ENCODE measurements around the gene NANOS3. TPM values are rescaled to one million over a fixed set of nuclear protein-coding genes. Genes with fewer than 3 reads are reported as not detected.

Gene NANOS3
- total and polyA plus RNA-seq, 10 of the 15 experiments (the other 5 are each of a cell fraction or from before 2014, with no cell fraction given): 0.31 to 1.7 (median 0.81) TPM

DNA sequence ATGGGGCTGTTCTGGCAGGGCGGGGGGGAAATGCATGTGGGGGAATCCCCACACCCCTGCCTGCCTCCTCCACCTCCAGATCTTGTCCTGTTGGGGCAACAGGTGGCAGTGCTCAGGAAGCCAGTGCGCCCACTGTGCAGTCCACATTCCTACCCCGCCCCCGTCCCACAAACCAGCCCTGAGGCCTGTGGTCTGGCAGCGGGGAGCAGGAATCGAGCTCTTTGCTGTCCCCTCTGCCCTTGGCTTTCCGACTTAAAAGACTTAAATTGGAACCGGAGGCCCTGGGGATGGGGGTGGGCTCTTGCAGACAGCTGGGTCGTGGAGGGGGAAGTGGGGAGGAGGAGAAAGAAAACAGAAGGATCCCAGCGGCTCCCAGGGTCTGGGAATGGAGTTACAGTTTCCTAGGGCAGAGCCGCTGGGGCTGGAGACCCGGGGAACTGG is 4.3 kb downstream of the NANOS3 start:
- RAD21 ChIA-PET (ENCODE audit: unreplicated experiment): interaction anchor here (0.8 to 4.5 kb wide), 15 partner anchors 19 to 256 kb away, joined by 3 to 40 read pairs (median 6); partner anchors contain the start of genes ASF1B, DCAF15, IL27RA and MISP3
- H2AFZ ChIP-seq (ENCODE audit: control insufficient read depth, low read depth, low read length): peak overlapping the region; percentile 45
- H3K36me3 ChIP-seq (ENCODE audit: control insufficient read depth in 2 of 2, insufficient read depth in 2 of 2, low read length in 1 of 2): no peaks in the 10 kb centered on the region
- peak overlapping the region; percentile 64 for H3K27ac ChIP-seq (ENCODE audit: control insufficient read depth, insufficient read depth)
- SMC1A ChIA-PET (ENCODE audit: uncharacterized antibody, unreplicated experiment): interaction anchor here (0.6 to 6.5 kb wide), 16 partner anchors 19 to 282 kb away, joined by 3 to 47 read pairs (median 4); partner anchors contain the start of genes ASF1B, IL27RA and MISP3
- ATAC-seq (peak; percentile 19), DNase-seq (ENCODE audit: low read depth, low spot score) (no peak), FAIRE-seq (no peak)
- H3K9ac ChIP-seq (ENCODE audit: control insufficient read depth, insufficient read depth, low read length): peak overlapping the region; percentile 14; the same call in 1 of the 2 replicates
- in situ Hi-C loops (cut with MboI): loop anchor here (5.0 to 25.0 kb wide), 2 partner anchors 191 to 456 kb away; partner anchors contain the start of gene MISP3
- H3K79me2 ChIP-seq (ENCODE audit: control insufficient read depth, insufficient read depth, low read length): no peaks in the 10 kb centered on the region
- TF ChIP-seq, protein P1, sequence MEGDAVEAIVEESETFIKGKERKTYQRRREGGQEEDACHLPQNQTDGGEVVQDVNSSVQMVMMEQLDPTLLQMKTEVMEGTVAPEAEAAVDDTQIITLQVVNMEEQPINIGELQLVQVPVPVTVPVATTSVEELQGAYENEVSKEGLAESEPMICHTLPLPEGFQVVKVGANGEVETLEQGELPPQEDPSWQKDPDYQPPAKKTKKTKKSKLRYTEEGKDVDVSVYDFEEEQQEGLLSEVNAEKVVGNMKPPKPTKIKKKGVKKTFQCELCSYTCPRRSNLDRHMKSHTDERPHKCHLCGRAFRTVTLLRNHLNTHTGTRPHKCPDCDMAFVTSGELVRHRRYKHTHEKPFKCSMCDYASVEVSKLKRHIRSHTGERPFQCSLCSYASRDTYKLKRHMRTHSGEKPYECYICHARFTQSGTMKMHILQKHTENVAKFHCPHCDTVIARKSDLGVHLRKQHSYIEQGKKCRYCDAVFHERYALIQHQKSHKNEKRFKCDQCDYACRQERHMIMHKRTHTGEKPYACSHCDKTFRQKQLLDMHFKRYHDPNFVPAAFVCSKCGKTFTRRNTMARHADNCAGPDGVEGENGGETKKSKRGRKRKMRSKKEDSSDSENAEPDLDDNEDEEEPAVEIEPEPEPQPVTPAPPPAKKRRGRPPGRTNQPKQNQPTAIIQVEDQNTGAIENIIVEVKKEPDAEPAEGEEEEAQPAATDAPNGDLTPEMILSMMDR (IDR thresholded peaks at IDR 0.05 in 2 of 3, conservative IDR thresholded peaks at IDR 0.05 in 1 of 3; ENCODE audit: control insufficient read depth in 2 of 3, extremely low read depth in 1 of 3, insufficient read depth in 1 of 3, low read depth in 3 of 3, low read length in 3 of 3): peak in 1 of 3 experiments; percentile 7; a peak in 1 of 6 replicates
- TF ChIP-seq, protein P2, sequence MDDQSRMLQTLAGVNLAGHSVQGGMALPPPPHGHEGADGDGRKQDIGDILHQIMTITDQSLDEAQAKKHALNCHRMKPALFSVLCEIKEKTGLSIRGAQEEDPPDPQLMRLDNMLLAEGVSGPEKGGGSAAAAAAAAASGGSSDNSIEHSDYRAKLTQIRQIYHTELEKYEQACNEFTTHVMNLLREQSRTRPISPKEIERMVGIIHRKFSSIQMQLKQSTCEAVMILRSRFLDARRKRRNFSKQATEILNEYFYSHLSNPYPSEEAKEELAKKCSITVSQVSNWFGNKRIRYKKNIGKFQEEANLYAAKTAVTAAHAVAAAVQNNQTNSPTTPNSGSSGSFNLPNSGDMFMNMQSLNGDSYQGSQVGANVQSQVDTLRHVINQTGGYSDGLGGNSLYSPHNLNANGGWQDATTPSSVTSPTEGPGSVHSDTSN (IDR thresholded peaks at IDR 0.05; ENCODE audit: insufficient replicate concordance, low read depth, low read length): no peak
- TF ChIP-seq RUNX3 (IDR thresholded peaks at IDR 0.05; ENCODE audit: low read length): peak; percentile 37; the same call in 1 of the 2 replicates
- 0 out of 3 replicates have a peak, but pooled peaks of 1 of the 2 experiments have one; percentile 33 for TF ChIP-seq EGR1 (IDR thresholded peaks at IDR 0.05; ENCODE audit: borderline replicate concordance in 1 of 2, low read depth in 2 of 2, low read length in 2 of 2)
- no peak for TF ChIP-seq STAT3 (IDR thresholded peaks at IDR 0.05; ENCODE audit: low read depth, low read length)
- TF ChIP-seq, protein P3, sequence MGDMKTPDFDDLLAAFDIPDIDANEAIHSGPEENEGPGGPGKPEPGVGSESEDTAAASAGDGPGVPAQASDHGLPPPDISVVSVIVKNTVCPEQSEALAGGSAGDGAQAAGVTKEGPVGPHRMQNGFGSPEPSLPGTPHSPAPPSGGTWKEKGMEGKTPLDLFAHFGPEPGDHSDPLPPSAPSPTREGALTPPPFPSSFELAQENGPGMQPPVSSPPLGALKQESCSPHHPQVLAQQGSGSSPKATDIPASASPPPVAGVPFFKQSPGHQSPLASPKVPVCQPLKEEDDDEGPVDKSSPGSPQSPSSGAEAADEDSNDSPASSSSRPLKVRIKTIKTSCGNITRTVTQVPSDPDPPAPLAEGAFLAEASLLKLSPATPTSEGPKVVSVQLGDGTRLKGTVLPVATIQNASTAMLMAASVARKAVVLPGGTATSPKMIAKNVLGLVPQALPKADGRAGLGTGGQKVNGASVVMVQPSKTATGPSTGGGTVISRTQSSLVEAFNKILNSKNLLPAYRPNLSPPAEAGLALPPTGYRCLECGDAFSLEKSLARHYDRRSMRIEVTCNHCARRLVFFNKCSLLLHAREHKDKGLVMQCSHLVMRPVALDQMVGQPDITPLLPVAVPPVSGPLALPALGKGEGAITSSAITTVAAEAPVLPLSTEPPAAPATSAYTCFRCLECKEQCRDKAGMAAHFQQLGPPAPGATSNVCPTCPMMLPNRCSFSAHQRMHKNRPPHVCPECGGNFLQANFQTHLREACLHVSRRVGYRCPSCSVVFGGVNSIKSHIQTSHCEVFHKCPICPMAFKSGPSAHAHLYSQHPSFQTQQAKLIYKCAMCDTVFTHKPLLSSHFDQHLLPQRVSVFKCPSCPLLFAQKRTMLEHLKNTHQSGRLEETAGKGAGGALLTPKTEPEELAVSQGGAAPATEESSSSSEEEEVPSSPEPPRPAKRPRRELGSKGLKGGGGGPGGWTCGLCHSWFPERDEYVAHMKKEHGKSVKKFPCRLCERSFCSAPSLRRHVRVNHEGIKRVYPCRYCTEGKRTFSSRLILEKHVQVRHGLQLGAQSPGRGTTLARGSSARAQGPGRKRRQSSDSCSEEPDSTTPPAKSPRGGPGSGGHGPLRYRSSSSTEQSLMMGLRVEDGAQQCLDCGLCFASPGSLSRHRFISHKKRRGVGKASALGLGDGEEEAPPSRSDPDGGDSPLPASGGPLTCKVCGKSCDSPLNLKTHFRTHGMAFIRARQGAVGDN (IDR thresholded peaks at IDR 0.05): no peak
- POLR2A ChIA-PET: interaction anchor here (0.6 to 2.0 kb wide), 9 partner anchors 47 to 402 kb away, joined by 3 to 15 read pairs (median 3); partner anchors contain the start of genes ASF1B, IL27RA and MISP3
- intact Hi-C loops (cut with micrococcal nuclease; ENCODE audit: unreplicated experiment): loop anchor here (2.0 to 5.0 kb wide), 3 partner anchors 121 to 284 kb away; partner anchors contain the start of gene ASF1B
- H3K27me3 ChIP-seq (replicated peaks in 1 of 2; ENCODE audit: control insufficient read depth in 2 of 2, insufficient read depth in 2 of 2, low read length in 1 of 2): no peaks in the 10 kb centered on the region
- peak overlapping the region; percentile 85 for H3K4me2 ChIP-seq (ENCODE audit: control insufficient read depth, insufficient read depth)
- 23% methylated on average over 12 of the region's 12 CpGs for WGBS (ENCODE audit: insufficient coverage, insufficient replicate concordance, low lambda C conversion rate, missing lambda C conversion rate)
- peaks cover 25% of the 10 kb centered on the region for H3K4me1 ChIP-seq (ENCODE audit: control insufficient read depth, insufficient read depth, low read length)
- no peaks in the 10 kb centered on the region for H4K20me1 ChIP-seq (ENCODE audit: control insufficient read depth, insufficient read depth)
- no peak overlapping the region for H3K4me3 ChIP-seq
- no TSS peak for BruUV-seq (replicated peaks)
- CTCF ChIA-PET: interaction anchor here (0.6 to 8.1 kb wide), 22 partner anchors 13 to 255 kb away, joined by 3 to 152 read pairs (median 5); partner anchors contain the start of genes ASF1B, IL27RA and MISP3
- no peaks in the 10 kb centered on the region for H3K9me3 ChIP-seq (replicated peaks; ENCODE audit: control insufficient read depth, insufficient read depth, low read length)
